Smooth muscle cell (in vitro differentiated cells): ENCODE measurements around the gene DENND6B. TPM values are rescaled to one million over a fixed set of nuclear protein-coding genes. Genes with fewer than 3 reads are reported as not detected.

Experiments used
- DNase-seq: peaks from one replicate; lab custom pipeline; 2025; ENCODE audit not compliant: unreplicated experiment; lab: John Stamatoyannopoulos, UW
- H2AFZ ChIP-seq: fragments of 200-600 bp; sonication (generic); 2 replicates; pipeline ENCODE4 v1.6.0; 2016; ENCODE audit warnings: antibody characterized with exemption, low read depth, mild to moderate bottlenecking
- H3F3A ChIP-seq: fragments of 200-600 bp; sonication (generic); 2 replicates; pipeline ENCODE4 v1.6.0; 2017; ENCODE audit warnings: antibody characterized with exemption, low read depth
- H3K27ac ChIP-seq: fragments of 200-600 bp; sonication (generic); 2 replicates; pipeline ENCODE4 v1.5.1; 2016; ENCODE audit warnings: low read depth, mild to moderate bottlenecking
- H3K27me3 ChIP-seq: fragments of 200-600 bp; sonication (generic); 2 replicates; pipeline ENCODE4 v1.6.1; 2016; ENCODE audit warnings: low read depth, mild to moderate bottlenecking
- H3K36me3 ChIP-seq: fragments of 200-600 bp; sonication (generic); 2 replicates; pipeline ENCODE4 v1.5.1; 2016; ENCODE audit warnings: low read depth
- H3K4me1 ChIP-seq: fragments of 200-600 bp; sonication (generic); 2 replicates; pipeline ENCODE4 v1.5.1; 2016; ENCODE audit warnings: low read depth
- H3K4me2 ChIP-seq: fragments of 200-600 bp; sonication (generic); 2 replicates; pipeline ENCODE4 v1.6.0; 2016; ENCODE audit warnings: mild to moderate bottlenecking
- H3K4me3 ChIP-seq: fragments of 200-600 bp; sonication (generic); 2 replicates; pipeline ENCODE4 v1.5.1; 2016; ENCODE audit warnings: mild to moderate bottlenecking
- H3K79me2 ChIP-seq: fragments of 200-600 bp; sonication (generic); 2 replicates; pipeline ENCODE4 v1.6.0; 2016; ENCODE audit warnings: low read depth, mild to moderate bottlenecking
- H3K9ac ChIP-seq: fragments of 200-600 bp; sonication (generic); 2 replicates; pipeline ENCODE4 v1.6.0; 2016; ENCODE audit warnings: low read depth
- H3K9me3 ChIP-seq: fragments of 200-600 bp; sonication (generic); replicated peaks from 2 replicates; pipeline ENCODE4 v1.5.1; 2016; ENCODE audit warnings: low read depth
- H4K20me1 ChIP-seq: fragments of 200-600 bp; sonication (generic); 2 replicates; pipeline ENCODE4 v1.6.0; 2016; ENCODE audit warnings: low read depth
- CTCF ChIP-seq: fragments of 200-600 bp; sonication (generic); IDR thresholded peaks from 2 replicates; pipeline ENCODE4 v1.5.1; 2017; ENCODE audit warnings: borderline replicate concordance, mild to moderate bottlenecking, antibody characterized with exemption; ENCODE audit not compliant: insufficient read depth, poor library complexity, severe bottlenecking
- WGBS: methylation state at CpG from one replicate; pipeline ENCODE4 v1.1.7; 2016; ENCODE audit warnings: low lambda C conversion rate; 5-methylcytosine and 5-hydroxymethylcytosine counted together
- polyA plus RNA-seq: library from polyadenylated mRNA; unstranded; fragments of >200 nt; fragmentation: Nextera tagmentation; extraction: Ambion mirVana; gene quantifications from 2 replicates; pipeline ENCODE4 v1.2.1, GENCODE V29; 2016
- total RNA-seq: library from RNA; depleted of rRNA; stranded (reverse); fragments of >200 nt; gene quantifications from 2 replicates; pipeline ENCODE4 v1.2.3, GENCODE V29; 2014

The DENND6B gene
- total and polyA plus RNA-seq, 2 experiments from 2014 or later, result 3.1 to 7.8 TPM

- H3K36me3 ChIP-seq, result no peaks in the 10 kb centered on the region
- peaks cover 92% of the 10 kb centered on the region for H4K20me1 ChIP-seq
- no peak overlapping the region for H3K27ac ChIP-seq
- H3F3A ChIP-seq, result peaks cover 2% of the 10 kb centered on the region
- no peak overlapping the region for H3K9ac ChIP-seq
- 98% methylated on average over 34 of the region's 47 CpGs for WGBS
- no peak overlapping the region for H3K4me2 ChIP-seq
- peaks cover 6% of the 10 kb centered on the region for H3K79me2 ChIP-seq
- H3K9me3 ChIP-seq, result no peaks in the 10 kb centered on the region
- H3K4me3 ChIP-seq, result no peak overlapping the region
- no peak for DNase-seq
- H3K27me3 ChIP-seq, result no peaks in the 10 kb centered on the region
- no peak for TF ChIP-seq CTCF
- H2AFZ ChIP-seq, result no peak overlapping the region
- H3K4me1 ChIP-seq, result no peaks in the 10 kb centered on the region
These were observed 46.0 kb downstream of the DENND6B start for GRCh38 chr22:50280708-50281383.

- H4K20me1 ChIP-seq, result peaks cover 95% of the 10 kb centered on the region
- no peak overlapping the region for H3K4me2 ChIP-seq
- no peak overlapping the region for H3K9ac ChIP-seq
- H3K4me1 ChIP-seq, result no peaks in the 10 kb centered on the region
- no peak for DNase-seq
- H3K36me3 ChIP-seq, result no peaks in the 10 kb centered on the region
- no peak overlapping the region for H3K27ac ChIP-seq
- H3K4me3 ChIP-seq, result no peak overlapping the region
- no peak for TF ChIP-seq CTCF
- H3K27me3 ChIP-seq, result no peaks in the 10 kb centered on the region
- no peaks in the 10 kb centered on the region for H3K9me3 ChIP-seq
- no peak overlapping the region for H2AFZ ChIP-seq
- peaks cover 4% of the 10 kb centered on the region for H3F3A ChIP-seq
- 98% methylated on average over 38 of the region's 38 CpGs for WGBS
- H3K79me2 ChIP-seq, result peaks cover 5% of the 10 kb centered on the region
These were observed 46.6 kb downstream of the DENND6B start for GRCh38 chr22:50280022-50280707.

GRCh38 chr22:50278956-50279619 is 47.7 kb downstream of the DENND6B start:
- Histone ChIP-seq H3K4me3 (no peak overlapping the region), H2AFZ (no peak overlapping the region), H3K27ac (no peak overlapping the region), H3F3A (peaks cover 9% of the 10 kb centered on the region), H3K36me3 (no peaks in the 10 kb centered on the region), H4K20me1 (peaks cover 92% of the 10 kb centered on the region), H3K4me2 (no peak overlapping the region), H3K4me1 (no peaks in the 10 kb centered on the region), H3K79me2 (peaks cover 5% of the 10 kb centered on the region), H3K27me3 (no peaks in the 10 kb centered on the region), H3K9me3 (no peaks in the 10 kb centered on the region), H3K9ac (no peak overlapping the region)
- no peak for TF ChIP-seq CTCF
- WGBS, result 94% methylated on average over 24 of the region's 30 CpGs
- no peak for DNase-seq
